Panc1 (cell line): ENCODE results near the gene AGAP2.

ENCODE experiments used
- CTCF ChIP-seq: fragments of 450-650 bp; IDR thresholded peaks from 2 replicates; pipeline ENCODE4 v1.5.1; 2017; ENCODE audit warnings: mild to moderate bottlenecking
- POLR2AphosphoS5 ChIP-seq: IDR thresholded peaks from 2 replicates; pipeline ENCODE4 v1.6.1; 2012; ENCODE audit warnings: mild to moderate bottlenecking, low read depth, low read length, moderate library complexity
- SIN3A ChIP-seq: IDR thresholded peaks from 2 replicates; pipeline ENCODE4 v1.6.1; 2012; ENCODE audit warnings: low read depth, mild to moderate bottlenecking, low read length, moderate library complexity, borderline replicate concordance; ENCODE audit not compliant: insufficient read depth
- TCF7L2 ChIP-seq: IDR thresholded peaks from 2 replicates; pipeline ENCODE4 v1.6.1; 2011; ENCODE audit warnings: mild to moderate bottlenecking, low read depth, low read length, inconsistent platforms

- TF ChIP-seq CTCF = no peak
- no peak for TF ChIP-seq TCF7L2
- TF ChIP-seq SIN3A = no peak
- no peak for TF ChIP-seq POLR2AphosphoS5
Observed at GRCh38 chr12:57730336-57731067, 8.0 kb downstream of the AGAP2 start.
